Cardiac muscle cell (in vitro differentiated cells and primary cell): ENCODE data around the gene DSTN. TPM values are rescaled to one million over a fixed set of nuclear protein-coding genes. Genes with fewer than 3 reads are reported as not detected.
A peak's percentile ranks its signal among the peaks of the same experiment; 100 is the strongest.

ENCODE experiments used
- DNase-seq, 2 donors: peaks; one replicate each; pipeline versions ENCODE4 v3.0.0 to v3.0.0-alpha.2; 2010 to 2017; ENCODE audit warnings: low read depth in 1 of 2, low spot score in 1 of 2
- H3K27ac ChIP-seq: fragments of 200-600 bp; sonication (generic); 2 replicates; pipeline ENCODE4 v1.5.1; 2016
- H3K27me3 ChIP-seq: fragments of 200-600 bp; sonication (generic); 2 replicates; pipeline ENCODE4 v1.6.0; 2016; ENCODE audit warnings: control low read depth
- H3K36me3 ChIP-seq: fragments of 200-600 bp; sonication (generic); 2 replicates; pipeline ENCODE4 v1.5.1; 2016; ENCODE audit warnings: control low read depth
- H3K4me1 ChIP-seq: fragments of 200-600 bp; sonication (generic); 2 replicates; pipeline ENCODE4 v1.8.1; 2017; ENCODE audit warnings: low read depth, mild to moderate bottlenecking, mixed run types
- H3K4me3 ChIP-seq: fragments of 200-600 bp; sonication (generic); 2 replicates; pipeline ENCODE4 v1.5.1; 2016; ENCODE audit warnings: mild to moderate bottlenecking
- H3K9me3 ChIP-seq: fragments of 200-600 bp; sonication (generic); 2 replicates; pipeline ENCODE4 v1.5.1; 2017; ENCODE audit warnings: low read depth, mild to moderate bottlenecking, control low read depth
- polyA plus RNA-seq: library from polyadenylated mRNA; unstranded; fragments of >200 nt; fragmentation: Nextera tagmentation; extraction: Ambion mirVana; gene quantifications from 2 replicates; pipeline ENCODE4 v1.2.1, GENCODE V29; 2016
- total RNA-seq: library from RNA; depleted of rRNA; stranded (reverse); fragments of >200 nt; gene quantifications from 2 replicates; pipeline ENCODE4 v1.2.3, GENCODE V29; 2016
- TF ChIP-seq, protein P1 (sequence below): IDR thresholded peaks from 2 replicates; pipeline ENCODE4 v1.5.1; 2012; ENCODE audit warnings: low read depth, mild to moderate bottlenecking, low read length

The DSTN gene
- total and polyA plus RNA-seq, 2 experiments from 2014 or later: 231 to 743 TPM

DNA sequence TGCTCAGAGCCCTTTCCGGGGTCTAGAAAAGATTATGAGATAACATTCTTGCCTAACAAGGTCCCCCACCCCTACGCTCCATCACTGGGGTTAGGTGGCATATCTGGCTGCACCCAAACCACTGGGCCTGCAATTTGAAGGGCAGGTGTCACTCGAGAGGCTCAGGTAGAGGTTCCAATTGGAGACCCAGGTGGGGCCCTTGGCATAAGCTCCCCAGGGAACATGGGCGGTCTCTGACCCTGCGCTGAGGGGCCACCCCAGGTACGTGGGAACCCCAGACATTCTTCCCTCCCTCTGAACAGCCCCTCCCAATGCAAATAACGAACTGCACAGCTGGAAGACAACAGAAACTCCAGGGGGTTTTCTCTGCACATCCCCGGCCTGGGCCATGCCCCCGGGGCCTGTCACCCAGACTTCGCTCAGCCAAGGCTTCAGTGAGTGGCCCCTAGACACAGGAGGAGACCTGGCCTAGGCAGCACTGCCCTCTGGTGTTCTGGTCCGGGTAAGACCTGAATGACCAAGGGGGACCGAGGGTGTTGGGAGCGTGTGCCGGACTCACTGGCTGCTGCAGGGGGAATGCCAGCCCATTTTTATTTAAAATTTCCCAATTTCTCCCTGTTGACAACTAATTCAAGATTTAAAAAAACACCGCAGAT, 47.5 kb downstream of the DSTN start:
- peaks cover 30% of the 10 kb centered on the region for H3K36me3 ChIP-seq
- TF ChIP-seq, protein P1, sequence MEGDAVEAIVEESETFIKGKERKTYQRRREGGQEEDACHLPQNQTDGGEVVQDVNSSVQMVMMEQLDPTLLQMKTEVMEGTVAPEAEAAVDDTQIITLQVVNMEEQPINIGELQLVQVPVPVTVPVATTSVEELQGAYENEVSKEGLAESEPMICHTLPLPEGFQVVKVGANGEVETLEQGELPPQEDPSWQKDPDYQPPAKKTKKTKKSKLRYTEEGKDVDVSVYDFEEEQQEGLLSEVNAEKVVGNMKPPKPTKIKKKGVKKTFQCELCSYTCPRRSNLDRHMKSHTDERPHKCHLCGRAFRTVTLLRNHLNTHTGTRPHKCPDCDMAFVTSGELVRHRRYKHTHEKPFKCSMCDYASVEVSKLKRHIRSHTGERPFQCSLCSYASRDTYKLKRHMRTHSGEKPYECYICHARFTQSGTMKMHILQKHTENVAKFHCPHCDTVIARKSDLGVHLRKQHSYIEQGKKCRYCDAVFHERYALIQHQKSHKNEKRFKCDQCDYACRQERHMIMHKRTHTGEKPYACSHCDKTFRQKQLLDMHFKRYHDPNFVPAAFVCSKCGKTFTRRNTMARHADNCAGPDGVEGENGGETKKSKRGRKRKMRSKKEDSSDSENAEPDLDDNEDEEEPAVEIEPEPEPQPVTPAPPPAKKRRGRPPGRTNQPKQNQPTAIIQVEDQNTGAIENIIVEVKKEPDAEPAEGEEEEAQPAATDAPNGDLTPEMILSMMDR: peak; percentile 55
- no peaks in the 10 kb centered on the region for H3K27me3 ChIP-seq
- H3K4me1 ChIP-seq: peaks cover 8% of the 10 kb centered on the region
- H3K4me3 ChIP-seq: no peak overlapping the region
- H3K27ac ChIP-seq: no peak overlapping the region
- DNase-seq: peak; percentile 48 to 77
- H3K9me3 ChIP-seq: no peaks in the 10 kb centered on the region

DNA sequence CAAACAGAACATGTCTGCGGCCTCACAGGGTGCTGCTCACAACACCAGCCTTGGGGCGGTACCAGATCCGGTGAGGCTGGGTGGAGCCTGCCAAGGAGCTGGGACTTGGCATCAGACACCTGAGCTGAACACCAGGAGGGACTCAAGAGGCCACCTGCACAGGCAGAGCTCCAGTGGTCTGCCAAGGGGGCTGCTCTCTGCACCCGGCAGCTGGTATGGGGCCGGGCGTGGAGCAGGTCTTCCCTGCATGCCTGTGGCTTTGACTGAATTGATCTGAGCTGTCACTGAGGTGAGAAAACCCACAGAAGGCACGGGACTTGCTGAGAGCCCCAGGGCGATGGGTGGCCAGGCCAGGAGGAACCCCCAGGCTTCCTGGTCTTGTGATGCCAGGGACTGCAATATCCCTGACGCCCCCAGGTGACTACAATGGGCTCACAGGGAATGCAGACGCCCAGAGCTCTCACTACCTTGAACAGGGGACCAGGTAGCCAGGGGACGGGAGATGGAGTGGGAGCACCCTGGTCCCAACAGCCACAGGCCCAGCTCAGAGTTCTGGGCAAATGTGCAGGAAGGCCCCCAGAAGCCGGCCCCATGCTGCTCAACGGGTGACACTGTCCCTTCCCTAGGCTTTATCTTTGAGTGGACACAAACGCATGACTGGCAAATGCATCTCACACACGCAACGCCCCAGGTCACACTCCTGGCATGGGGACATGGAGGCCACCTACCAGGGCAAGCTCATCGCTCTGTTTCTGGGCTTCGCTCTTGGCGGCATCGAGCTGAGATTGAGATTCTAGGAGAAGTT, 48.2 kb downstream of the DSTN start:
- peaks cover 30% of the 10 kb centered on the region for H3K36me3 ChIP-seq
- no peak for DNase-seq

DNA sequence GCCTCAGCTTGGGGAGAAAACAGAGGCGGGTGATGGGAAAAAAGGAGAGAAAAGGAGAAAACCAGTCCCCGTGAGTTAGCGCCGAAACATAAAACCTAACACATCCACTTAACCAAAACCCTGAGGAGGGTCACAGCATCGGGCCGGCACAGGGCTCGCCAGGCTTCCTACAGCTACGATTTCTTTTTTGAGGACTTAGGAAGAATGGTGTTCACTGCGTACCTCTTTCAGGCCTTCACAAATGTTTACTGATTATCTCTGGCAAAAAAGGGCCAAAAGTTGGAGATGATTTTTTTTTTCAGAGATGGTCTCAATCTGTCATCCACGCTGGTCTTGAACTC, 48.8 kb downstream of the DSTN start:
- peaks cover 8% of the 10 kb centered on the region for H3K4me1 ChIP-seq
- H3K27ac ChIP-seq: no peak overlapping the region
- no peak overlapping the region for H3K4me3 ChIP-seq
- no peaks in the 10 kb centered on the region for H3K9me3 ChIP-seq
- H3K27me3 ChIP-seq: no peaks in the 10 kb centered on the region
- DNase-seq: no peak
- H3K36me3 ChIP-seq: peaks cover 30% of the 10 kb centered on the region
- TF ChIP-seq, protein P1: no peak

More for the DNA sequence above, 48.2 kb downstream of the DSTN start:
- Histone ChIP-seq H3K27me3 (no peaks in the 10 kb centered on the region), H3K4me3 (no peak overlapping the region), H3K4me1 (peaks cover 8% of the 10 kb centered on the region), H3K27ac (no peak overlapping the region), H3K9me3 (no peaks in the 10 kb centered on the region)
- TF ChIP-seq, protein P1: no peak

DNA sequence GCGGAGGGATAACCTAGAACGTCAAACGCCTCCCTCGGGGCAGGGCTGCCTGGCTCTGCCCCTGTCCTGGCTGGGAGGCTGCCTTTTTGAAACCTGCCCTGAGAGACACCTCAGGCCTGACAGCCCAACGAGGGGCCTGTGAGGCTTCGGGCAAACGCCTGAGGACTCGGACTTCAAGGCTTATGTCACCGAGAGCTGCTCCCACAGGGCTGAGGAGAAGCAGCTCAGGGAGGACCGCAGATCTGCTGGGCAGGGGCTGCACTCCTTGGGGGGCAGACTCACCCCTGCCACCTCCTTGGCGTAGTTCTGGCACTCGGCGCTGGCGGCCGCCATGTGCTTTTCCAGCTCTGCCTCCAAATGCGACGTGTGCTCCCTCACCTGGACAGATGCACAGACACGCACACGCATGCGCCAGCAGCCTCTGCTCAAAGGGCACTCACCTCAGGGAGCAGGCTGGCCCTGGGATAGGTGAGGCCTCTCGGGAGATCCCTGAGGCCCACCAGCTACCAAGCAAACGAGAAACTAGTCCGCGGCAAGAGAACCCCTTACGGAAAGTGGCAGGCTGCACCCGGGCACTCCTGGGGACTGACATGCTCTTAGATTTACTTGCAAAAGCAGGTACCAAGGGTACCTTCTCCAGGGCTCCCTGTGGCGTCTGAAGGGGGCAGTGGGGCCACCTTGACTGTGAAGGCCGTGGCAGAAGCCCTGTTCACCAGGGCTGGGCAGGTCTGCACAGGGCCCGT, 49.6 kb downstream of the DSTN start:
- DNase-seq: peak in 1 of 2 donors; percentile 45
- Histone ChIP-seq H3K27ac (peak overlapping the region; percentile 52), H3K36me3 (peaks cover 35% of the 10 kb centered on the region), H3K27me3 (no peaks in the 10 kb centered on the region), H3K9me3 (no peaks in the 10 kb centered on the region), H3K4me1 (peaks cover 3% of the 10 kb centered on the region), H3K4me3 (no peak overlapping the region)
- TF ChIP-seq, protein P1: no peak

DNA sequence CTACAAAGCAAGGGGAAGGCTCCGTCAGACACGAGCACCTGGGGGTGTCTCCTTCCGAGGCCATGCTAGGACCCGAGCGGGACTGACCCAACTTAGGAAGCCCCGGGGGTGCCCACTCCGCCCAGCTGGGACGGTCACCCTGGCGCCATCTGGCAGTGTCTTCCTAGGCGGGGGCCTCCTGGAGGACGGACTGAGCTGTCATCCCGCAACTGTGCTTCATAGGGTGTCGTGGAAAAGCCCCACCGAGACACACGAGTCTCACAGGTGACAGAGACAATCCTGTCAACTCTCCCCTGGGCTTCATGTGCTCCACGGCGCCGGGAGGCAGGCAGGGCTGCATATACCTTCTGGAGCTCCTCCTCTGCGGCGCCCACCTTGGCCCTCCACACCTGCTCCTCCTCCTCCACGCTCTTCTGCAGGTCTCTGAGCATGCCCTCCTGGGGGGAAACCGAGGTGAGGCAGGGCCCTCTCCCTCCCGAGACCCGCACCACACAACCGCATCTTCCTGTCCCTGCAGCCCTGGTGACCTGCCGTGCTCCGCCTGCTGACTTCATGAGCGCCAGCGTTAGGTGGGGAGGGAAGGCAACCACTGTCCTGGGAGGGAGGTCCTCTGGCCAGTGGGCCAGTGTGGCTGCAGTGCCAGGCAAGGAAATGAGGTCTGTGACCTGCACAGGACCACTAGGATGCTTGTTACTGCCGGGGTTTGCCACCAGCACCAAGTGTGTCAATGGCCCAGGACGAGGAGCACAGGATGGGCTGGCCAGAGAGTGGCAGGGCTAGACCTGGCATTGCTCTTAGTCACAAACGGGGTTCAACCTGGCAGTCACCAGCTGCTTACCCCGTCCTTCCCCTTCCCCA, 50.7 kb downstream of the DSTN start:
- no peaks in the 10 kb centered on the region for H3K27me3 ChIP-seq
- no peak overlapping the region for H3K4me3 ChIP-seq
- no peaks in the 10 kb centered on the region for H3K9me3 ChIP-seq
- H3K36me3 ChIP-seq: peaks cover 36% of the 10 kb centered on the region
- H3K27ac ChIP-seq: no peak overlapping the region
- DNase-seq: no peak
- TF ChIP-seq, protein P1: no peak
- no peaks in the 10 kb centered on the region for H3K4me1 ChIP-seq
